Metanephros (tissue), 1 donor: Measurements from ENCODE around the gene RASGEF1B. TPM values are rescaled to one million over a fixed set of nuclear protein-coding genes. Genes with fewer than 3 reads are reported as not detected.

Source experiments
- total RNA-seq: library from RNA; depleted of rRNA; stranded (reverse); fragments of >200 nt; gene quantifications from one replicate; pipeline ENCODE4 v1.2.3, GENCODE V29; 2014

RASGEF1B gene
- total RNA-seq, result 29.2 TPM

DNA sequence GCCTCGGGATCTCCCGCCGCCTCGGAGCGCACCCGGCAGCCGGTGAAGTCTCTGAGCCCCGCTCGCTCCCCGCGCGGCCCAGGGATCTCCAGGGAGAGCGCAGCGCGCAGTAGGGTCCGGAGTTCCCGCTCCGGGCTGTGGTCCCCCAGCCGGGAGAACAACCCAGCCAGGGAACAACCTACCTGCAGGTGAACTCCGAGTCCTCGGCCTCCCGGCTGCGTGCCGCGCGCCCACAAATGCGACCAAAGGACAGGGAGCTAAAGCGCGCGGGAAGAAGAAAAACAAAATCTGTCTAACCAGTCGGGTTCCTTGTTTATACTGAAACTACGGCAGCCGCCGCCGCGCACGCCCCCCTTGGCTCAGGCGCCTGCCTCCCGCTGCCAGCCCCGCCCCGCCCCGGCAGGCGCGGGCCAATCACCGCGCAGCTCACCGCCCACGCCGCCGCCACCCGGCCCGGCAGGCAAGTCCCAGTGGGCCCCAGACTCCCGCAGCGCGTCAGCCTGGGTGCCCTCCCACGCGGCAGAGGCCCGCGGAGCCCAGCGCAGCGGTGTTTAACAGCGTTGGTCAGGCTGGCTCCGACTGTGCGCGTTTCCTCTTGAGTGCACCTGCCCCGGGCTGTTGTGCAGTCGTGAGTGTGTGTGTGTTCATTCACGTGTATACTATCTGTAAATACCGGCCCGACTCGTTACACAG is at the start of gene RASGEF1B:
Gene RASGEF1B (minus strand): TSS at position 320 of the 693 bp plus-strand sequence. CDS start 12,399 bp downstream, outside the sequence.

